DND-41 (cell line): Measurements from ENCODE around the gene SERINC3.

Experiments
- ATAC-seq: fragments of 200-7000 bp; cut with Tn5 transposase; 3 replicates; pipeline ENCODE4 v1.9.1; 2021; ENCODE audit warnings: low read depth; ENCODE audit not compliant: insufficient read depth
- DNase-seq: peaks from one replicate; pipeline ENCODE4 v3.0.0-alpha.2; 2020
- H2AFZ ChIP-seq: 2 replicates; pipeline ENCODE4 v1.6.0; 2012; ENCODE audit warnings: low read depth, low read length
- H3K27ac ChIP-seq: 2 replicates; pipeline ENCODE4 v1.5.1; 2012; ENCODE audit warnings: low read length, inconsistent platforms
- H3K27me3 ChIP-seq: fragments of 200-600 bp; sonication (generic); 2 replicates; pipeline ENCODE4 v1.6.0; 2012; ENCODE audit warnings: low read length, mild to moderate bottlenecking, inconsistent platforms; ENCODE audit not compliant: insufficient read depth, poor library complexity
- H3K36me3 ChIP-seq: 2 replicates; pipeline ENCODE4 v1.5.1; 2012; ENCODE audit warnings: low read length, inconsistent platforms; ENCODE audit not compliant: insufficient read depth
- H3K4me1 ChIP-seq: 2 replicates; pipeline ENCODE4 v1.5.1; 2012; ENCODE audit warnings: mild to moderate bottlenecking, low read length; ENCODE audit not compliant: insufficient read depth
- H3K4me2 ChIP-seq: 2 replicates; pipeline ENCODE4 v1.6.0; 2012; ENCODE audit warnings: mild to moderate bottlenecking, moderate library complexity, low read length, inconsistent platforms; ENCODE audit not compliant: insufficient read depth
- H3K4me3 ChIP-seq, 2 experiments: fragments of 200-600 bp in 1 of 2; shearing (Covaris generic) in 1 of 2; 2 replicates each; pipeline ENCODE4 v1.5.1; 2012 to 2016; ENCODE audit warnings: inconsistent platforms in 2 of 2, low read length in 2 of 2, mild to moderate bottlenecking in 2 of 2, low read depth in 1 of 2, moderate library complexity in 1 of 2
- H3K79me2 ChIP-seq: 2 replicates; pipeline ENCODE4 v1.6.0; 2012; ENCODE audit warnings: low read length, inconsistent platforms; ENCODE audit not compliant: insufficient read depth
- H3K9ac ChIP-seq: 2 replicates; pipeline ENCODE4 v1.6.0; 2012; ENCODE audit warnings: low read depth, mild to moderate bottlenecking, inconsistent platforms, low read length, moderate library complexity
- H3K9me3 ChIP-seq: 2 replicates; pipeline ENCODE4 v1.5.1; 2012; ENCODE audit warnings: low read length, moderate library complexity, mild to moderate bottlenecking, inconsistent platforms; ENCODE audit not compliant: insufficient read depth, severe bottlenecking
- H4K20me1 ChIP-seq: 2 replicates; pipeline ENCODE4 v1.6.0; 2012; ENCODE audit warnings: low read length; ENCODE audit not compliant: insufficient read depth
- EZH2 ChIP-seq: IDR thresholded peaks from 3 replicates; pipeline ENCODE4 v1.6.1; 2012; ENCODE audit warnings: borderline replicate concordance, low read depth, mild to moderate bottlenecking, moderate library complexity, low read length, inconsistent platforms; ENCODE audit not compliant: severe bottlenecking
- TF ChIP-seq, protein P1 (sequence below): IDR thresholded peaks from 2 replicates; pipeline ENCODE4 v1.5.1; 2012; ENCODE audit warnings: borderline replicate concordance, low read length, moderate library complexity, mild to moderate bottlenecking; ENCODE audit not compliant: poor library complexity, severe bottlenecking; ENCODE audit errors: extremely low read depth

The SERINC3 gene

GRCh38 chr20:44457016-44457415 lies 64.9 kb downstream of the SERINC3 start:
- DNase-seq, result no peak
- H3K27ac ChIP-seq, result no peak overlapping the region

DNA sequence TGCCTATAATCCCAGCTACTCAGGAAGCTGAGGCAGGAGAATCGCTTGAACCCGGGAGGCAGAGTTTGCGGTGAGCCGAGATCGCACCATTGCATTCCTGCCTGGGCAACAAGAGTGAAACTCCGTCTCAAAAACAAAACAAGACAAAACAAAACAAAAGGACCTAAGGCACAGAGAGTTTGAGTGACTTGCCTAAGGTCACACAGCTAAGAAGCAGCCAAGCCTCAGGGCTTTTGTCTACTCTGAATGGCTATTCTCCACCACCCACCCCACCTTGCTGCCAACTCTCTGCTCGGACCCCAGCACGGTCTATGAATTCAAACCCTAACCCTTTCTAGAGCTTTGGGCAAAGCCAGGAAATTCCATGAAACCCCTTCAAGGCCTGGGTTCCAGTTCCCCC lies 65.3 kb downstream of the SERINC3 start:
- H4K20me1 ChIP-seq, result no peaks in the 10 kb centered on the region
- H2AFZ ChIP-seq, result no peak overlapping the region
- ATAC-seq (no peak), DNase-seq (no peak)
- no peaks in the 10 kb centered on the region for H3K4me1 ChIP-seq
- H3K9ac ChIP-seq, result no peak overlapping the region
- H3K27me3 ChIP-seq, result peaks cover 7% of the 10 kb centered on the region
- no peaks in the 10 kb centered on the region for H3K79me2 ChIP-seq
- no peak overlapping the region for H3K4me2 ChIP-seq
- no peak overlapping the region for H3K4me3 ChIP-seq
- no peak for TF ChIP-seq EZH2
- TF ChIP-seq, protein P1, sequence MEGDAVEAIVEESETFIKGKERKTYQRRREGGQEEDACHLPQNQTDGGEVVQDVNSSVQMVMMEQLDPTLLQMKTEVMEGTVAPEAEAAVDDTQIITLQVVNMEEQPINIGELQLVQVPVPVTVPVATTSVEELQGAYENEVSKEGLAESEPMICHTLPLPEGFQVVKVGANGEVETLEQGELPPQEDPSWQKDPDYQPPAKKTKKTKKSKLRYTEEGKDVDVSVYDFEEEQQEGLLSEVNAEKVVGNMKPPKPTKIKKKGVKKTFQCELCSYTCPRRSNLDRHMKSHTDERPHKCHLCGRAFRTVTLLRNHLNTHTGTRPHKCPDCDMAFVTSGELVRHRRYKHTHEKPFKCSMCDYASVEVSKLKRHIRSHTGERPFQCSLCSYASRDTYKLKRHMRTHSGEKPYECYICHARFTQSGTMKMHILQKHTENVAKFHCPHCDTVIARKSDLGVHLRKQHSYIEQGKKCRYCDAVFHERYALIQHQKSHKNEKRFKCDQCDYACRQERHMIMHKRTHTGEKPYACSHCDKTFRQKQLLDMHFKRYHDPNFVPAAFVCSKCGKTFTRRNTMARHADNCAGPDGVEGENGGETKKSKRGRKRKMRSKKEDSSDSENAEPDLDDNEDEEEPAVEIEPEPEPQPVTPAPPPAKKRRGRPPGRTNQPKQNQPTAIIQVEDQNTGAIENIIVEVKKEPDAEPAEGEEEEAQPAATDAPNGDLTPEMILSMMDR, result no peak
- H3K36me3 ChIP-seq, result no peaks in the 10 kb centered on the region
- no peaks in the 10 kb centered on the region for H3K9me3 ChIP-seq
- no peak overlapping the region for H3K27ac ChIP-seq

More at GRCh38 chr20:44457016-44457415, 64.9 kb downstream of the SERINC3 start:
- Histone ChIP-seq H4K20me1 (no peaks in the 10 kb centered on the region), H3K79me2 (no peaks in the 10 kb centered on the region), H3K4me1 (no peaks in the 10 kb centered on the region), H3K4me3 (no peak overlapping the region), H3K27me3 (peaks cover 8% of the 10 kb centered on the region), H3K4me2 (no peak overlapping the region), H3K9ac (no peak overlapping the region), H3K9me3 (no peaks in the 10 kb centered on the region), H2AFZ (no peak overlapping the region), H3K36me3 (no peaks in the 10 kb centered on the region)
- ATAC-seq, result no peak
- TF ChIP-seq, protein P1, result no peak
- no peak for TF ChIP-seq EZH2

- DNase-seq (no peak), ATAC-seq (no peak)
- Histone ChIP-seq H2AFZ (no peak overlapping the region), H4K20me1 (no peaks in the 10 kb centered on the region), H3K27me3 (peaks cover 8% of the 10 kb centered on the region), H3K9ac (no peak overlapping the region), H3K79me2 (no peaks in the 10 kb centered on the region), H3K9me3 (no peaks in the 10 kb centered on the region), H3K4me3 (no peak overlapping the region), H3K4me1 (no peaks in the 10 kb centered on the region), H3K36me3 (no peaks in the 10 kb centered on the region), H3K4me2 (no peak overlapping the region), H3K27ac (no peak overlapping the region)
- TF ChIP-seq, protein P1, result no peak
- no peak for TF ChIP-seq EZH2
Measured at GRCh38 chr20:44455126-44455525, 66.7 kb downstream of the SERINC3 start.
